GM12874 (cell line): ENCODE results near the gene KCP.

Source experiments
- TF ChIP-seq, protein P1 (sequence below): IDR thresholded peaks from 2 replicates; pipeline ENCODE4 v1.5.1; 2011; ENCODE audit warnings: low read depth, mild to moderate bottlenecking, control low read depth, low read length, moderate library complexity; ENCODE audit not compliant: insufficient read depth

The KCP gene

DNA sequence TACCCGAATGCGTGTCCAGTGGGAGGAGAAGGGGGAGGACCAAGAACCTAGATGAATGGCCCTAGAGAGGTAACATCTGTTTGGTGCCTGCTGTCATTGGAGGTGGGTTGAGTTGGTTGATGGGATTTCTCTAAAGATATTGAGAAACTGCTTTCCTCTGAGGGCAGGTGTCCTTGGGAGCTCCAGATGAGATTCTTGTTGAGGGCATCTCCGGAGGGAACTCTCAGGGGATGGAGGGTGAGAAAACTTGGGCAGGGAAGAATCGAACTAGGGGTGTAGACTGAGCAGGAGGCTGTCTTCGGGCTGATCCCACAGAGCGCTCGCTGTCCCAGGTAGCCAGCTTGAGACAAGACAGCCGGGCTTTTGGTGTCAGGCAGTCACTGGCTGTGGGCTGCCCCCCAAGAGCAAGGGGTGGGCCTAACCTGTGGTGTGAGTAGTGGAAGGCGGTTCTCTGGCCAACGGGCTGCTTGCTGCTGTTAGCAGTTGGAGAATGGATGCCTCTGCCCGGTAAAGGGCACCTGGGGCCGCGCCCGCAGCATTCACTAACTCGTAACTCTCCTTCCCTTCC, 30.9 kb upstream of the KCP start:
- TF ChIP-seq, protein P1, sequence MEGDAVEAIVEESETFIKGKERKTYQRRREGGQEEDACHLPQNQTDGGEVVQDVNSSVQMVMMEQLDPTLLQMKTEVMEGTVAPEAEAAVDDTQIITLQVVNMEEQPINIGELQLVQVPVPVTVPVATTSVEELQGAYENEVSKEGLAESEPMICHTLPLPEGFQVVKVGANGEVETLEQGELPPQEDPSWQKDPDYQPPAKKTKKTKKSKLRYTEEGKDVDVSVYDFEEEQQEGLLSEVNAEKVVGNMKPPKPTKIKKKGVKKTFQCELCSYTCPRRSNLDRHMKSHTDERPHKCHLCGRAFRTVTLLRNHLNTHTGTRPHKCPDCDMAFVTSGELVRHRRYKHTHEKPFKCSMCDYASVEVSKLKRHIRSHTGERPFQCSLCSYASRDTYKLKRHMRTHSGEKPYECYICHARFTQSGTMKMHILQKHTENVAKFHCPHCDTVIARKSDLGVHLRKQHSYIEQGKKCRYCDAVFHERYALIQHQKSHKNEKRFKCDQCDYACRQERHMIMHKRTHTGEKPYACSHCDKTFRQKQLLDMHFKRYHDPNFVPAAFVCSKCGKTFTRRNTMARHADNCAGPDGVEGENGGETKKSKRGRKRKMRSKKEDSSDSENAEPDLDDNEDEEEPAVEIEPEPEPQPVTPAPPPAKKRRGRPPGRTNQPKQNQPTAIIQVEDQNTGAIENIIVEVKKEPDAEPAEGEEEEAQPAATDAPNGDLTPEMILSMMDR: no peak

DNA sequence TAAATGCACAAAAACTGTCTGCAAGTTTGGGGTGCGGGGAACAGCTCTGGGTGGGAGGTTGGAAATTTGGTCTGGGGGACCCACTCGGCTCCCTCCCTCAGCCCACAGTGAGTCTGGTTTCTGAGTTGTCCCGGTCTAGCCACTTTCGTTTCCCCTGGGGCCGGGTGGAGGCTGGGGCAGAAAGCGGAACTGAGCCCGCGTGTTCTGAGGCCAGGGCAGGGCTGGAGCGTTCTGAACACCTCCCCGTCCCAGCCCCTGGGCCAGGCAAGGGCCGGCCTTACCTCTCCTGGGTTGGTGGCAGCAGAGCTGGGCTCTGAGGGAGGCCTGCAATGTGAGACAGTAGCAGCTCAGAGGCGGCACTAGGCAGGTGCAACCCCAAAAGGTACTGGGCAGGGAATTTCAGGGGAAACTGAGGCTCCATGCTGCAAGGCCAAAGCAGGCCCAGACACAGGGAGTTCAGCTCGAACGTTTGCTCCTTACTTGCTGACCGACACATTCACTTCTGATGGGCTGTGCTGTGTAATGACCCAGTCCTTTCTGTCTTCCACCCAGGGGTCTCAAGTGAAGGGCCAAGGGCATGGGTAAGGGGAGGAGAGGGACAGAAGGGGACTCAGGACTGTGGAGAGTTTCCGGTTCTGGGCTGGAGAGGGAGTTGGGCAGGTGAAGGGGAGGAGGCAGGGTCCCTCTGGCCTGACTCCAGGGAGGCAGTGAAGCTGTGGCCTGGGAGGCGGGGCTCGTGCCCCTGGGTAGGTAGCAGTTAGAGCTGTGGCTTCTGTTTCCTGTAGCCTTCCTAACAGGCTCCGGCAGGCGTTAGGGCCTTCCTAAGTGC, 30.2 kb upstream of the KCP start:
- TF ChIP-seq, protein P1: no peak

DNA sequence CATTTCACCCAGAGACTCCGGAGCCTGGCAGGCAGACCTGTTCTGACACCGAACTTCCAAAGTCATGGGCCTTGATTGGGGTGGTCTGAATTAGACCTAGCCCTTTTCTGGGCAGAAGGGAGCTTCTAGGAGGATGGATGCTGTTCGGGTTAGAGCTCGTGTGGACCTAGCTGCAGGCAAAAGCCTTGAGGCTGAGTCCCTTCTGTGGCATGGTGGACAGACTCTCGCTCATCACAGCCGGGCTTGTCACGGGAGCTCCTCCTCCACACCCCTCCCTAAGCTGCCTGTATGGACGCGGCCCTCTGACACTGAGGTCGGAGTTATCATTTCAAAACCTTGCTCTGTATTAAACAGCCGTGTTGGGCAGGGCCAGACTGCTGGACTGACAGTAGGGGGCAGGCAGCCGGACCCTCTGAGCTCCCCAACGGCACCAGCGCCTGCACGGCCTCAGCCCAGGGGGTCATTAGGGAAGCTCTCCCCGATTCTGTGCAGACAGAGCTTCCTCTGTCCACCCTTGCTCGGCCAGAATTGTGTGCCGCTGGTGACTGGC, 29.4 kb upstream of the KCP start:
- TF ChIP-seq, protein P1: peak; percentile 31

DNA sequence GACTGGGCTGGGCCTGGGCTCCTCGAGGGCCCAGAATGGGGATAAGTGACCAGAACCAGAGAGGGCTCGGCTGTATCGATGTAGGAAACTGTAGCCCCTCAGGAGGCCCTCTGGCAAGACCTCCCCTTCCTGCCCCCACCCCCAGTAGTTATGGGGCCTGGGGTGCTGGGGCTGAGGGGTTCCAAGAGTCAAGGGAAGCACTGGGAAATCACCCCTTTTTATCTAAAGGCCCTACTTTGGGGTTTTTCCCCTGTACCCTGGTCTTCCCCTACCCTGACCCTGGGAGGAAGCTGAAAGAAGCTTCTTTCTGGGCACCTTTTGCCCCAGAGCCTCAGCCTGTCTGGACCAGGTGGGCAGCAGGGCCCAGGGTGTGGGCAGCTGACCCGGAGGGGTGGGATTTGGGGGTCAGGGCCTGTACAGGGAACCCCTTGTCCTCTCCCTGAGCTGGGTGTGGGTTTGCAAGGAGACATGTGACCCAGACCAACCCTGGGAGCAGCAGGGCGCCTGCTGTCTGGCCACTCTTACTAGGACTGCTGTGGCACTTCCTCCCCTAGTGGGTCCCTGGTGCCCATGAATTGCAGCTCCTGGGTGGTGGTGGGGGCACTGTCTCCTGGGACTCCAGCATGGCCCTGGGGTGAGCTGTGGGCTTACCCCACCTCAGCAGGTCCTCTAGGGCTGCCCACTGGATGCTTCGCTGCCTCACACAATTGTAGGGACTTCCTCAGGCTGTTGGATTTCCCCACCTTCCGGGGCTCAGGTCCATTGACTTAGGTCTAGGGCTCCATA, 28.8 kb upstream of the KCP start:
- TF ChIP-seq, protein P1: no peak

DNA sequence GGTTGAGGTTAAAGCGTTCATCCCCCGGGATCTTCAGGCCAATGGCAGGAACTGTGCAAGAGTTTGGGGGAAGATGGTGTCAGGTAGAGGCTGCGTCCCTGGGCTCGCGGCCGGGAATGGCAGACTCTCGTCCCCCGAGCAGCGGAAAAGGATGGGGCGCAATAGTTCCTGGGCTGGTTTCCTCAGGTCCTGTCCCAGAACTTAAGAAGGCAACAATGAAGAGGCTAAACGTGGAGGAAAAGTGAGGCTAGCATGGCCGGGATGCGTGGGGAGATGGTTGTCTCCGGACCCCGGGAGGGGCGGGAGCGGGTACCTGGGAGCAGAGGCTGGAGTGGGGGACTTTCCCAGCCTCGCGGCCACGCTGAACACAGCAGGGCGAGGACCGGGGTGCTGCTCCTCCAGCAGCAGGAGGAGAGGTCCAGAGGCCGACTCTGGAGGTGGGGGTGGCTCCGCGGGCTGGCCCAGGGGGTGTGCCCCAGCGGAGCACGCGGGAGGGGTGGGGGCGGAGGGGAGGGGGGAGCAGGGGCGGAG, 28.1 kb upstream of the KCP start:
- TF ChIP-seq, protein P1: no peak

DNA sequence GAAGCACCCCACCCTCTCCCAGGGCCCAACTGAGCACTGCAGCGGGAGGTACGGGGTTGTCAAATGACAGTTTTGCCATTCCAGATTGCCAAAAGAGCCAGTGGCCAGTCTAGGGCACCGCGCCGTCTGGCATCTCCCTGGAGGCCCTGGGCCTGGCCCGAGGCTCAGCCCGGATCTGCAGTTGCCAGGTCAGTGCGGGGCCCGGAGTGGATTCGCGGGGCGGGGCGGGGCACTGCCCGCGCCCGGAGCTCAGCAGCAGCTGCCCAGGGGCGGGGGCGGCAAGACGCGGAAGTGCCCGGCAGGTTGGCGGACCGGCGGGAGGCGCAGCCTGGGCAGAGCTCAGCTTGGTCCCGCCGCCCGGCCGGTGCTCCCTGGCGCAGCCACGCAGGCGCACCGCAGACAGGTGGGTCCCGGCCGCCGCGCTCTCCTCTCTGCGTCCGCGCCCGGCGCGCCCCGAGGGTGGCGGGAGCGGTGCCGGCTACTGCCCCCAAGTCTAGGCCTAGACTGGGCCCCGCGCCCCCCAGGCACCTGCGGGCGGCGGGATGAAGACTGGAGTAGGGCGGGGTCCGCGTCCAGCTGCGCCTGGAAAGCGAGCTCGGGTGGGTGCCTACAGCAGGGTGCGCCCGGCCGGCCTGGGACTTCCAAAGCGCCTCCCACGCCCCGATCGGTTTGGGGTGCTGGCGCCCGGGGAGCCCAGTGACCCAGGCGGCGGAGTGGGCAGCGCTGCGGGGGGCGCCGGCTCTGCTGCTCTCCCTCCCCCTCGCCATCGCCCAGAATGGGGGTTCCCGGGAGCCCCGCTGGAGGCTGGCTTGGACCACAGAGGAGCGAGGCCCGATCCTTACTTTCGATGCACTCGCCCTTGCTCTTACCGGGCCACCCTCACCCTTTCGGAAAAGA, 27.4 kb upstream of the KCP start, which contains the start of gene IRF5:
IRF5 (plus strand) TSS at position 281 of the 897 bp plus-strand sequence. CDS start 4,155 bp downstream, outside the sequence.
- TF ChIP-seq, protein P1: no peak
